WTC11 (cell line): Measurements from ENCODE around the gene RPS18. TPM values are rescaled to one million over a fixed set of nuclear protein-coding genes. Genes with fewer than 3 reads are reported as not detected.
A peak's percentile ranks its signal among the peaks of the same experiment; 100 is the strongest.

Source experiments
- ATAC-seq: fragments of 200-7000 bp; cut with Tn5 transposase; 2 replicates; pipeline ENCODE4 v1.10.0; 2021; ENCODE audit warnings: mild to moderate bottlenecking, moderate library complexity
- CTCF ChIA-PET: fragments of 300-600 bp; sonication (Branson Sonifier 250); formaldehyde crosslinking; loops from one replicate; lab custom pipeline; 2021; ENCODE audit warnings: antibody characterized with exemption; lab: Charles Lee
- POLR2A ChIA-PET: fragments of 350-600 bp; sonication (Branson Sonifier 250); formaldehyde crosslinking; loops from one replicate; lab custom pipeline; 2021; ENCODE audit warnings: antibody characterized with exemption; lab: Charles Lee
- DNase-seq: peaks from one replicate; pipeline ENCODE4 v3.0.0; 2021; ENCODE audit warnings: low spot score
- H3K27ac Mint-ChIP-seq: 2 replicates; pipeline ENCODE4 v1.8.0; 2021; ENCODE audit warnings: mixed read lengths
- H3K27me3 Mint-ChIP-seq: 2 replicates; pipeline ENCODE4 v1.8.0; 2021; ENCODE audit warnings: low read depth, mild to moderate bottlenecking, moderate library complexity, mixed read lengths
- H3K36me3 Mint-ChIP-seq: 2 replicates; pipeline ENCODE4 v1.8.0; 2021; ENCODE audit warnings: mixed read lengths
- H3K4me1 Mint-ChIP-seq: 2 replicates; pipeline ENCODE4 v1.8.0; 2022; ENCODE audit warnings: mixed read lengths
- H3K4me3 Mint-ChIP-seq: 2 replicates; pipeline ENCODE4 v1.8.0; 2021; ENCODE audit warnings: mild to moderate bottlenecking, moderate library complexity, mixed read lengths
- H3K9me3 Mint-ChIP-seq: 2 replicates; pipeline ENCODE4 v1.8.0; 2021; ENCODE audit warnings: mixed read lengths
- ATF1 ChIP-seq: sonication (generic); formaldehyde crosslinking; IDR thresholded peaks from 2 replicates; pipeline ENCODE4 v1.8.1; 2023; ENCODE audit warnings: mild to moderate bottlenecking, moderate library complexity, missing genetic modification reagents
- CBFB ChIP-seq: sonication (generic); formaldehyde crosslinking; IDR thresholded peaks from 2 replicates; pipeline ENCODE4 v1.8.1; 2022; ENCODE audit warnings: mild to moderate bottlenecking, low read depth, missing genetic modification reagents
- CTCF ChIP-seq: fragments of 200-600 bp; IDR thresholded peaks from 2 replicates; pipeline ENCODE4 v1.8.0; 2022; ENCODE audit warnings: antibody characterized with exemption
- E2F1 ChIP-seq: sonication (generic); formaldehyde crosslinking; IDR thresholded peaks from 2 replicates; pipeline ENCODE4 v1.8.0; 2022; ENCODE audit warnings: mild to moderate bottlenecking, missing genetic modification reagents
- ELF4 ChIP-seq: sonication (generic); formaldehyde crosslinking; IDR thresholded peaks from 2 replicates; pipeline ENCODE4 v1.8.1; 2022; ENCODE audit warnings: low read depth, mild to moderate bottlenecking, moderate library complexity, missing genetic modification reagents
- GRHL2 ChIP-seq: fragments of 250-450 bp; sonication (Bioruptor Pico); IDR thresholded peaks from 2 replicates; pipeline ENCODE4 v1.8.0; 2022; ENCODE audit warnings: mild to moderate bottlenecking, moderate library complexity; ENCODE audit not compliant: insufficient replicate concordance, severe bottlenecking
- GTF2I ChIP-seq: fragments of 250-450 bp; sonication (Bioruptor Pico); conservative IDR thresholded peaks from 2 replicates; pipeline ENCODE4 v1.4.0; 2021; ENCODE audit warnings: mild to moderate bottlenecking
- IRF2 ChIP-seq: sonication (generic); formaldehyde crosslinking; IDR thresholded peaks from 2 replicates; pipeline ENCODE4 v1.8.0; 2022; ENCODE audit warnings: low read depth, missing genetic modification reagents, borderline replicate concordance
- KAT7 ChIP-seq: sonication (generic); formaldehyde crosslinking; IDR thresholded peaks from 2 replicates; pipeline ENCODE4 v1.8.1; 2023; ENCODE audit warnings: missing genetic modification reagents, mild to moderate bottlenecking, borderline replicate concordance
- MAX ChIP-seq: sonication (generic); formaldehyde crosslinking; IDR thresholded peaks from 2 replicates; pipeline ENCODE4 v1.8.0; 2022; ENCODE audit warnings: mild to moderate bottlenecking, missing genetic modification reagents
- MLX ChIP-seq: sonication (generic); formaldehyde crosslinking; IDR thresholded peaks from 2 replicates; pipeline ENCODE4 v1.8.1; 2023; ENCODE audit warnings: mild to moderate bottlenecking, missing genetic modification reagents, moderate library complexity
- MXD4 ChIP-seq: fragments of 250-450 bp; sonication (Bioruptor Pico); IDR thresholded peaks from 2 replicates; pipeline ENCODE4 v1.8.0; 2021; ENCODE audit warnings: mild to moderate bottlenecking, moderate library complexity, borderline replicate concordance
- MYBL2 ChIP-seq: sonication (generic); formaldehyde crosslinking; IDR thresholded peaks from 2 replicates; pipeline ENCODE4 v1.8.1; 2023; ENCODE audit warnings: mild to moderate bottlenecking, moderate library complexity, missing genetic modification reagents
- NR3C1 ChIP-seq: sonication (generic); formaldehyde crosslinking; conservative IDR thresholded peaks from 2 replicates; pipeline ENCODE4 v1.8.1; 2023; ENCODE audit warnings: low read depth, mild to moderate bottlenecking, missing genetic modification reagents
- SMAD3 ChIP-seq: sonication (generic); formaldehyde crosslinking; IDR thresholded peaks from 2 replicates; pipeline ENCODE4 v1.8.0; 2022; ENCODE audit warnings: missing genetic modification reagents, mild to moderate bottlenecking, borderline replicate concordance
- SOX15 ChIP-seq: fragments of 250-450 bp; sonication (Bioruptor Pico); IDR thresholded peaks from 2 replicates; pipeline ENCODE4 v1.9.0; 2021; ENCODE audit warnings: mild to moderate bottlenecking
- SP1 ChIP-seq: sonication (generic); formaldehyde crosslinking; conservative IDR thresholded peaks from 2 replicates; pipeline ENCODE4 v1.8.1; 2022; ENCODE audit warnings: missing genetic modification reagents
- STAT6 ChIP-seq: sonication (generic); formaldehyde crosslinking; conservative IDR thresholded peaks from 2 replicates; pipeline ENCODE4 v1.8.1; 2023; ENCODE audit warnings: mild to moderate bottlenecking, low read depth, missing genetic modification reagents, moderate library complexity
- TP53 ChIP-seq: sonication (generic); formaldehyde crosslinking; IDR thresholded peaks from 2 replicates; pipeline ENCODE4 v1.8.1; 2023; ENCODE audit warnings: mild to moderate bottlenecking, missing genetic modification reagents
- ZNF121 ChIP-seq: sonication (generic); formaldehyde crosslinking; IDR thresholded peaks from 2 replicates; pipeline ENCODE4 v1.8.0; 2023; ENCODE audit warnings: missing genetic modification reagents
- ZNF263 ChIP-seq: sonication (generic); formaldehyde crosslinking; IDR thresholded peaks from 2 replicates; pipeline ENCODE4 v1.8.1; 2022; ENCODE audit warnings: low read depth, mild to moderate bottlenecking, moderate library complexity, missing genetic modification reagents
- ZNF671 ChIP-seq: fragments of 250-450 bp; sonication (Bioruptor Pico); IDR thresholded peaks from 2 replicates; pipeline ENCODE4 v1.8.0; 2021; ENCODE audit warnings: mild to moderate bottlenecking
- total RNA-seq: library from RNA; stranded (reverse); gene quantifications from 3 replicates; pipeline ENCODE4 v1.2.3, GENCODE V29; 2021

RPS18 gene
- total RNA-seq, 1 experiment from 2014 or later: 2,857 TPM

- no peaks in the 10 kb centered on the region for H3K9me3 Mint-ChIP-seq
Measured at GRCh38 chr6:33249732-33250630, 21.9 kb upstream of the RPS18 start.

GRCh38 chr6:33250731-33251130 is 21.1 kb upstream of the RPS18 start:
- Mint-ChIP-seq H3K4me3 (peak overlapping the region; percentile 86), H3K27ac (no peak overlapping the region), H3K9me3 (no peaks in the 10 kb centered on the region), H3K4me1 (peaks cover 18% of the 10 kb centered on the region), H3K36me3 (peaks cover 16% of the 10 kb centered on the region), H3K27me3 (peaks cover 26% of the 10 kb centered on the region)
- DNase-seq: no peak
- ATAC-seq: no peak
- TF ChIP-seq CBFB (CRISPR knock-in tag): no peak
- no peak for TF ChIP-seq MAX (CRISPR knock-in tag)
- no peak for TF ChIP-seq ELF4 (CRISPR knock-in tag)
- TF ChIP-seq GRHL2: no peak
- TF ChIP-seq MXD4 (CRISPR knock-in tag): no peak
- no peak for TF ChIP-seq CTCF
- no peak for TF ChIP-seq STAT6 (CRISPR knock-in tag)
- POLR2A ChIA-PET: interaction anchor here (1.5 to 1.9 kb wide), 2 partner anchors 21 to 49 kb away, joined by 3 to 5 read pairs; partner anchors contain the start of genes RPS18 and VPS52
- CTCF ChIA-PET: interaction anchor here (1.4 to 5.2 kb wide), 6 partner anchors 27 to 267 kb away, joined by 4 to 83 read pairs (median 25); partner anchors contain the start of genes B3GALT4, RGL2 and RING1

More at GRCh38 chr6:33249732-33250630, 21.9 kb upstream of the RPS18 start:
- ChIA-PET CTCF (interaction anchor here (1.0 to 5.2 kb wide), 21 partner anchors 10 to 266 kb away, joined by 3 to 83 read pairs (median 10); partner anchors contain the start of genes B3GALT4, HSD17B8, PFDN6 and RGL2), POLR2A (interaction anchor here (0.5 to 2.0 kb wide), 8 partner anchors 22 to 279 kb away, joined by 3 to 11 read pairs (median 4); partner anchors contain the start of genes B3GALT4, RPS18, RXRB and SLC39A7)
- Mint-ChIP-seq H3K4me3 (peak overlapping the region; percentile 86), H3K27ac (peak overlapping the region; percentile 87), H3K27me3 (peaks cover 26% of the 10 kb centered on the region), H3K36me3 (peaks cover 15% of the 10 kb centered on the region), H3K4me1 (peaks cover 18% of the 10 kb centered on the region)
- no peak for DNase-seq
- ATAC-seq: no peak; the same call in none of the 2 replicates
- no peak for TF ChIP-seq SOX15 (CRISPR knock-in tag)
- no peak for TF ChIP-seq TP53 (CRISPR knock-in tag)
- no peak for TF ChIP-seq E2F1 (CRISPR knock-in tag)
- no peak for TF ChIP-seq ZNF263 (CRISPR knock-in tag)
- no peak for TF ChIP-seq NR3C1

- ChIA-PET CTCF (interaction anchor here (3.7 to 4.0 kb wide), 2 partner anchors 26 to 267 kb away, joined by 24 to 26 read pairs; partner anchors contain the start of gene B3GALT4), POLR2A (no interaction called here)
- H3K36me3 Mint-ChIP-seq: peaks cover 19% of the 10 kb centered on the region
- ATAC-seq: no peak
- no peak overlapping the region for H3K27ac Mint-ChIP-seq
- no peak overlapping the region; the same call in 1 of the 2 replicates for H3K4me3 Mint-ChIP-seq
- peaks cover 18% of the 10 kb centered on the region for H3K4me1 Mint-ChIP-seq
- DNase-seq: no peak
- peaks cover 19% of the 10 kb centered on the region for H3K27me3 Mint-ChIP-seq
- no peaks in the 10 kb centered on the region for H3K9me3 Mint-ChIP-seq
- no peak for TF ChIP-seq ZNF121 (CRISPR knock-in tag)
- TF ChIP-seq MYBL2 (CRISPR knock-in tag): no peak
- TF ChIP-seq MLX: no peak
- no peak for TF ChIP-seq GTF2I
- no peak for TF ChIP-seq KAT7 (CRISPR knock-in tag)
- no peak for TF ChIP-seq ZNF671 (CRISPR knock-in tag)
- no peak for TF ChIP-seq SP1
- TF ChIP-seq SMAD3: no peak
- TF ChIP-seq ATF1 (CRISPR knock-in tag): no peak
- no peak for TF ChIP-seq IRF2 (CRISPR knock-in tag)
Measured at GRCh38 chr6:33251395-33252012, 20.4 kb upstream of the RPS18 start.
